ENCODE measurements around the gene MAD1L1.

- TF ChIP-seq, protein P1, sequence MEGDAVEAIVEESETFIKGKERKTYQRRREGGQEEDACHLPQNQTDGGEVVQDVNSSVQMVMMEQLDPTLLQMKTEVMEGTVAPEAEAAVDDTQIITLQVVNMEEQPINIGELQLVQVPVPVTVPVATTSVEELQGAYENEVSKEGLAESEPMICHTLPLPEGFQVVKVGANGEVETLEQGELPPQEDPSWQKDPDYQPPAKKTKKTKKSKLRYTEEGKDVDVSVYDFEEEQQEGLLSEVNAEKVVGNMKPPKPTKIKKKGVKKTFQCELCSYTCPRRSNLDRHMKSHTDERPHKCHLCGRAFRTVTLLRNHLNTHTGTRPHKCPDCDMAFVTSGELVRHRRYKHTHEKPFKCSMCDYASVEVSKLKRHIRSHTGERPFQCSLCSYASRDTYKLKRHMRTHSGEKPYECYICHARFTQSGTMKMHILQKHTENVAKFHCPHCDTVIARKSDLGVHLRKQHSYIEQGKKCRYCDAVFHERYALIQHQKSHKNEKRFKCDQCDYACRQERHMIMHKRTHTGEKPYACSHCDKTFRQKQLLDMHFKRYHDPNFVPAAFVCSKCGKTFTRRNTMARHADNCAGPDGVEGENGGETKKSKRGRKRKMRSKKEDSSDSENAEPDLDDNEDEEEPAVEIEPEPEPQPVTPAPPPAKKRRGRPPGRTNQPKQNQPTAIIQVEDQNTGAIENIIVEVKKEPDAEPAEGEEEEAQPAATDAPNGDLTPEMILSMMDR (IDR thresholded peaks at IDR 0.05), result no peak
- no peak for TF ChIP-seq POLR2A (IDR thresholded peaks at IDR 0.05)
Measured at GRCh38 chr7:2208712-2209111, 24.0 kb downstream of the MAD1L1 start.
